GM12878 (cell line): ENCODE measurements around the gene PAIP2. TPM values are rescaled to one million over a fixed set of nuclear protein-coding genes. Genes with fewer than 3 reads are reported as not detected.

Experiments
- ATAC-seq: fragments of 200-7000 bp; cut with Tn5 transposase; 3 replicates; pipeline ENCODE4 v1.9.1; 2020; ENCODE audit warnings: mild to moderate bottlenecking, moderate library complexity
- BruUV-seq: library from RNA; stranded (reverse); fragments of 400-500 nt; replicated peaks from 2 replicates; lab custom pipeline; 2021; lab: Mats Ljungman, UMichigan
- CTCF ChIA-PET: fragments of 300-600 bp; sonication (Branson Sonifier 250); formaldehyde crosslinking; extraction: SDS; loops from one replicate; lab custom pipeline; 2021; ENCODE audit warnings: inconsistent platforms; lab: Yijun Ruan, JAX
- POLR2A ChIA-PET: fragments of 350-600 bp; formaldehyde crosslinking; extraction: SDS; loops from one replicate; lab custom pipeline; 2021; ENCODE audit warnings: inconsistent platforms; lab: Charles Lee
- RAD21 ChIA-PET: fragments of 300-600 bp; sonication (Branson Sonifier 250); formaldehyde crosslinking; loops from one replicate; lab custom pipeline; 2023; ENCODE audit warnings: antibody characterized with exemption; ENCODE audit not compliant: unreplicated experiment; lab: Charles Lee
- SMC1A ChIA-PET: fragments of 300-600 bp; sonication (Branson Sonifier 250); formaldehyde crosslinking; loops from one replicate; lab custom pipeline; 2023; ENCODE audit not compliant: unreplicated experiment, uncharacterized antibody; lab: Charles Lee
- DNase-seq: peaks from one replicate; pipeline ENCODE4 v3.0.0-alpha.2; 2011; ENCODE audit warnings: low read depth, low spot score
- FAIRE-seq: peaks from 3 replicates; lab custom pipeline; 2011; peaks lifted over from hg19 to GRCh38; lab: Jason Lieb, UNC
- H2AFZ ChIP-seq: 2 replicates; pipeline ENCODE4 v1.6.0; 2011; ENCODE audit warnings: low read depth, low read length, control low read depth; ENCODE audit not compliant: control insufficient read depth
- H3K27ac ChIP-seq: 2 replicates; pipeline ENCODE4 v1.5.1; 2011; ENCODE audit warnings: control low read depth; ENCODE audit not compliant: control insufficient read depth, insufficient read depth
- H3K27me3 ChIP-seq, 2 experiments: replicated peaks in 1 of 2; 2 replicates each; pipeline versions ENCODE4 v1.6.0 to v1.6.1; 2011; ENCODE audit warnings: low read length in 1 of 2; ENCODE audit not compliant: control insufficient read depth in 2 of 2, insufficient read depth in 2 of 2
- H3K36me3 ChIP-seq, 2 experiments: 2 replicates each; pipeline ENCODE4 v1.5.1; 2011; ENCODE audit warnings: low read length in 1 of 2; ENCODE audit not compliant: control insufficient read depth in 2 of 2, insufficient read depth in 2 of 2
- H3K4me1 ChIP-seq: 2 replicates; pipeline ENCODE4 v1.6.1; 2011; ENCODE audit warnings: mild to moderate bottlenecking, low read length, moderate library complexity, mixed read lengths; ENCODE audit not compliant: control insufficient read depth, insufficient read depth
- H3K4me2 ChIP-seq: 2 replicates; pipeline ENCODE4 v1.6.0; 2011; ENCODE audit warnings: control low read depth; ENCODE audit not compliant: control insufficient read depth, insufficient read depth
- H3K4me3 ChIP-seq: fragments of 200-600 bp; sonication (generic); 2 replicates; pipeline ENCODE4 v1.5.1; 2016
- H3K79me2 ChIP-seq: 2 replicates; pipeline ENCODE4 v1.6.0; 2011; ENCODE audit warnings: low read length; ENCODE audit not compliant: control insufficient read depth, insufficient read depth
- H3K9ac ChIP-seq: 2 replicates; pipeline ENCODE4 v1.8.0; 2011; ENCODE audit warnings: low read length, control low read depth, mixed read lengths; ENCODE audit not compliant: control insufficient read depth, insufficient read depth
- H3K9me3 ChIP-seq: replicated peaks from 3 replicates; pipeline ENCODE4 v1.5.1; 2011; ENCODE audit warnings: mild to moderate bottlenecking, low read length; ENCODE audit not compliant: control insufficient read depth, insufficient read depth
- H4K20me1 ChIP-seq: 2 replicates; pipeline ENCODE4 v1.6.0; 2011; ENCODE audit not compliant: control insufficient read depth, insufficient read depth
- HDAC2 ChIP-seq: fragments of 200-600 bp; sonication (generic); IDR thresholded peaks from 2 replicates; pipeline ENCODE4 v1.6.1; 2017
- POLR2A ChIP-seq: IDR thresholded peaks from 2 replicates; pipeline ENCODE4 v1.6.1; 2011; ENCODE audit warnings: low read depth, mild to moderate bottlenecking, low read length
- TAF1 ChIP-seq: IDR thresholded peaks from 2 replicates; pipeline ENCODE4 v1.6.1; 2011; ENCODE audit warnings: mild to moderate bottlenecking, low read depth, low read length, borderline replicate concordance
- WGBS: methylation state at CpG from one replicate; pipeline ENCODE4 v1.1.6; 2016; ENCODE audit warnings: low lambda C conversion rate; ENCODE audit not compliant: insufficient replicate concordance, insufficient coverage; ENCODE audit errors: missing lambda C conversion rate; 5-methylcytosine and 5-hydroxymethylcytosine counted together
- in situ Hi-C: fragments of 300-500 bp; cut with MboI; formaldehyde crosslinking; loops from 9 replicates; pipeline ENCODE4 v1.14.3; 2018; ENCODE audit warnings: mixed read lengths
- intact Hi-C: fragments of 100-400 bp; cut with micrococcal nuclease; formaldehyde crosslinking; loops from one replicate; pipeline ENCODE4 v1.14.2; 2022; ENCODE audit not compliant: unreplicated experiment
- polyA plus RNA-seq, 11 experiments: library from polyadenylated mRNA; depleted of rRNA in 4 of 11; unstranded in 6 of 11; stranded (reverse) in 5 of 11; fragments of >200 nt; fragmentation: Nextera tagmentation in 4 of 11; fragmentation: Illumina TruSeq in 1 of 11; extraction: Ambion mirVana in 4 of 11; extraction: Trizol in 1 of 11; gene quantifications; 1 replicate in 1 of 11; 2 replicates in 10 of 11; pipeline versions ENCODE4 v1.2.1 to v1.2.3, GENCODE V29; 2011 to 2016; ENCODE audit warnings: inconsistent platforms in 2 of 11, missing spikeins in 2 of 11, low read depth in 1 of 11
- total RNA-seq, 4 experiments: library from RNA; depleted of rRNA in 3 of 4; stranded (reverse); fragments of >200 nt in 3 of 4; fragmentation: Illumina TruSeq in 1 of 4; extraction: Trizol in 1 of 4; gene quantifications; 2 replicates each; pipeline versions ENCODE4 v1.2.1 to v1.2.3, GENCODE V29; 2013 to 2021

PAIP2 gene
- total and polyA plus RNA-seq, 10 of the 15 experiments (the other 5 are each of a cell fraction or from before 2014, with no cell fraction given), result 49.9 to 154 (median 102) TPM

DNA sequence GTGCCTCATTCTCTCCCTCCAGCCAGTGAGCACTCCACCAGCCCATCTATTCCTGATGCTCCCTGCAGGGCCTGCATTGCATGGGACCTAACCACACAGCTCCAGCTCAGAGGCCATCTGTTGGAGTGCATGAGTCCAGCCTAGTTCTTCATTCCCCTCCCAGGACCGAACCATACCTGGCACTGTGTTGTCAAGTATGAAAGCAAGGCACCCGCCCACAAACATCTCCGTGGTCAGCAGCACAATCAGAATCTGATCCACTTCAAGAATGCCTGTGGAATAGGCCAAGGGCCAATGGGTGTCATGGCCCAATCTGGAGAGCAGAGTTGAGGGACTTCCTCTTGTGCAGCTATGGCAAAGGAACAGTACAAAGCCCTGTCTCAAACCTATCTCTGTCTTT lies 35.6 kb downstream of the PAIP2 start:
- no peak for DNase-seq
- in situ Hi-C loops (no loop called here), intact Hi-C loops (no loop called here)
- Histone ChIP-seq H3K4me1 (no peaks in the 10 kb centered on the region), H3K36me3 (no peaks in the 10 kb centered on the region; a peak in 1 of 4 replicates), H3K4me3 (no peak overlapping the region), H3K9ac (no peak overlapping the region), H3K27me3 (no peaks in the 10 kb centered on the region), H3K79me2 (no peaks in the 10 kb centered on the region), H3K9me3 (no peaks in the 10 kb centered on the region), H3K27ac (no peak overlapping the region), H3K4me2 (no peak overlapping the region), H4K20me1 (no peaks in the 10 kb centered on the region), H2AFZ (no peak overlapping the region)
- FAIRE-seq, result no peak
- no TSS peak for BruUV-seq
- ChIA-PET RAD21 (no interaction called here), CTCF (interaction anchor here (0.6 kb wide), 1 partner anchor 227 kb away, joined by 3 read pairs; no protein-coding TSS in a partner anchor), SMC1A (interaction anchor here (1.1 kb wide), 1 partner anchor 35 kb away, joined by 3 read pairs; the partner anchor contains the start of gene PAIP2), POLR2A (interaction anchor here (0.7 to 1.4 kb wide), 2 partner anchors 11 to 13 kb away, joined by 3 to 4 read pairs; partner anchors contain the start of gene MZB1)
- ATAC-seq, result no peak
- TF ChIP-seq POLR2A (peak; percentile 29; the same call in 1 of the 2 replicates), TAF1 (no peak)
- 96% methylated on average over 3 of the region's 3 CpGs for WGBS

DNA sequence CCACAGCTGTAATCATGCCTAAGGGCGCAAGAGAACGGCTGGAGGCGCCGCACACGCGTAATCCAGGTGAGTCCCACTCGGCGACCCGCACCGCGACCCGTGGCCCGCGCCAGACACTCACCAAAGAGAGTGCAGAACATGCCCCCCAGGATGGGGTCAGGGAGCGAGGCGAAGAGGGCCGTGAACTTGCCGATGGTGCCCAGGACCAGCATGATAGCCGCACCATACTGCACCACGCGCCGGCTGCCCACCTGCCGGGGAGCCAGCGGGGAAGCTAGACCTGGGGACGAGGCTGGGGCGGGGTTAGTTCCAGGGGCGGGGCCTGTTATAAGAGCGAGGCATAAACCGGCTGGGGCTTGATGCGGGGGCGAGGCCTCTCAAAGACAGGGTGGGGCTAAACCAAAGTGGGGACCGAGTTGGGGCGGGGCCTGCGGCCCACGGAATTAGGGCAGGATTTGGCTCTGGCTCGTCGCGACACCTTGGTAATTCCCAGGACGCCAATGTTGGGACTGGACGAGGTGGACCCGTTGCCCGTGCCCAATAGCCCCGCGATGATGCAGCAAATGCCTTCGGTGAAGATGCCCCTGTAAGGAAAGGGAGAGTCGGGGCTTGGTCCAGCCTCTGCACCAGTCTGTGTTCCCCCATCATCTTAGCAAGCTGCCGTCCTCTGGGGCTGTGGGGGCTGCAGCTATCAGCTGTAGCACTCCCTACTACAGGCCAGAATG lies 36.6 kb downstream of the PAIP2 start:
- CTCF ChIA-PET, result interaction anchor here (0.9 kb wide), 1 partner anchor 9 kb away, joined by 3 read pairs; no protein-coding TSS in a partner anchor
- 91% methylated on average over 26 of the region's 47 CpGs for WGBS
- intact Hi-C loops, result no loop called here

More for the DNA sequence above, 36.6 kb downstream of the PAIP2 start:
- H3K79me2 ChIP-seq, result no peaks in the 10 kb centered on the region
- DNase-seq, result no peak
- ChIA-PET RAD21 (interaction anchor here (0.5 kb wide), 1 partner anchor 112 kb away, joined by 3 read pairs; no protein-coding TSS in a partner anchor), SMC1A (interaction anchor here (1.1 kb wide), 1 partner anchor 36 kb away, joined by 3 read pairs; the partner anchor contains the start of gene PAIP2), POLR2A (interaction anchor here (0.5 to 1.4 kb wide), 4 partner anchors 10 to 127 kb away, joined by 3 to 4 read pairs (median 4); partner anchors contain the start of gene MZB1)
- H3K4me3 ChIP-seq, result no peak overlapping the region
- in situ Hi-C loops, result no loop called here
- BruUV-seq, result no TSS peak
- H2AFZ ChIP-seq, result no peak overlapping the region
- H3K9me3 ChIP-seq, result no peaks in the 10 kb centered on the region
- no peaks in the 10 kb centered on the region for H3K36me3 ChIP-seq
- H3K9ac ChIP-seq, result no peak overlapping the region
- no peaks in the 10 kb centered on the region for H3K27me3 ChIP-seq
- no peaks in the 10 kb centered on the region for H3K4me1 ChIP-seq
- 0 out of 2 replicates have a peak, but pooled peaks have one; percentile 30 for TF ChIP-seq POLR2A
- TF ChIP-seq HDAC2, result no peak
- FAIRE-seq, result no peak
- no peak overlapping the region for H3K27ac ChIP-seq
- H4K20me1 ChIP-seq, result no peaks in the 10 kb centered on the region
- no peak for ATAC-seq
- no peak overlapping the region for H3K4me2 ChIP-seq
